ENCODE measurements around the gene TMEM238. TPM values are rescaled to one million over a fixed set of nuclear protein-coding genes. Genes with fewer than 3 reads are reported as not detected.
"Not testable (repeated sequence)": the region's sequence is repeated elsewhere in the genome, so short reads cannot be mapped to it uniquely, and the experiment has no call there.

Gene TMEM238
- total RNA-seq, 2 donors from 2014 or later = 7.2 to 11.5 TPM

DNA sequence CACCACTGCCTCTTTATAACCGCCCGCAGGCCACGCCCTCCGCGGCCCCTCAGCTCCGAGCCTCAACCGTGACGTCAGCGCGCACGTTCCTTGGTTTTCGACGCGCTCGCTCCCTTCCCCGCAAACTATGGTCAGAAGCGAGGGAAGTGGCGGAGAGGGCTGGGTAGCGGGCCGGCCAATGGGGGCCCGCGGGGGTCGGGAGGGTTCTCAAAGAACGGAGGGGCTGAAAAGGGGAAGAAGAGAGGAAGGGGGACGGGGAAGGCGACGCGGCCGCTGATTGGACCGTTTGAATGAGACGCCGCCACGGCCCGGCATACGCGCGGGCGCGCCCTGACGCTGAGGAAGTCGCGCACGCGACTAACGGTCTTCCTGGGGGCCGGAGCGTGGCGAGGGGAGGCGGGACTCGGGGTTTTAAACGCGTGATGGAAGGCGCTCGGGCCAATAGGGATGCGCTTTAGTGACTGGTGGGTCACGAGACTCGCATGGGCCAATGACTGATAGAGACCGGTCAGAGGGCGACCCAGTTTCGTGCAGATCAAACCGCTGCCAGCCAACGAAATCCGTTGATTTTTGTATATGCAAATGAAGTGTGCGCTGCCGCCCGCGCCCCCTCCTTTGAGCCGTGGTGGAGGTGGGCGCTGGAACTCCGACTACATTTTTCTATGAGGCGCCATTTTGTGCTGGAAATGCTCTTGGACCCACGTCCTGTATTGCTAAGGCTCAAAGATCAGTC lies 23.9 kb upstream of the TMEM238 start:
- Mint-ChIP-seq H3K27ac (peak overlapping the region; percentile 98), H3K36me3 (ENCODE audit: low read depth) (peaks cover 53% of the 10 kb centered on the region), H3K4me3 (peak overlapping the region; percentile 97), H3K4me1 (peaks cover 14% of the 10 kb centered on the region), H3K27me3 (no peaks in the 10 kb centered on the region), H3K9me3 (no peaks in the 10 kb centered on the region)
- ATAC-seq (replicated peaks) = peak; percentile 94

DNA sequence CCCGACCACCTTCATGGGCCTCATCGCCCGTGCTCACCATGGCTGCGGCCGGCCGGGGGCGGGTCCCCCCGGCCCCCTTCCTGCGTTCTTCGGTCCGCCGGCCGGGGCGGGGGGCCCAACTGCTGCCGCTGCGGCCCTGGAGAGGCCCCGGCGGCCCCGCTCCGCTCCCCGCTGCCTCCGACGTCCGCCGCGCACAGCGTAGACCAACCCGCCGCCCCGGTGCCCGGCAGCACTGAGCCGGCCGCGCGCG lies 23.4 kb upstream of the TMEM238 start, which contains the start of gene UBE2S:
UBE2S (minus strand) TSS at position 239 of the 250 bp plus-strand sequence; CDS start at position 40, 199 bp downstream.
- not testable (repeated sequence) for ATAC-seq (replicated peaks); H3K27me3 Mint-ChIP-seq; H3K9me3 Mint-ChIP-seq
- Mint-ChIP-seq H3K4me3 (peak within 1 kb of the TSS; percentile 97), H3K36me3 (ENCODE audit: low read depth) (peaks cover 57% of the 10 kb centered on the region), H3K4me1 (peaks cover 14% of the 10 kb centered on the region), H3K27ac (peak within 1 kb of the TSS; percentile 98)

DNA sequence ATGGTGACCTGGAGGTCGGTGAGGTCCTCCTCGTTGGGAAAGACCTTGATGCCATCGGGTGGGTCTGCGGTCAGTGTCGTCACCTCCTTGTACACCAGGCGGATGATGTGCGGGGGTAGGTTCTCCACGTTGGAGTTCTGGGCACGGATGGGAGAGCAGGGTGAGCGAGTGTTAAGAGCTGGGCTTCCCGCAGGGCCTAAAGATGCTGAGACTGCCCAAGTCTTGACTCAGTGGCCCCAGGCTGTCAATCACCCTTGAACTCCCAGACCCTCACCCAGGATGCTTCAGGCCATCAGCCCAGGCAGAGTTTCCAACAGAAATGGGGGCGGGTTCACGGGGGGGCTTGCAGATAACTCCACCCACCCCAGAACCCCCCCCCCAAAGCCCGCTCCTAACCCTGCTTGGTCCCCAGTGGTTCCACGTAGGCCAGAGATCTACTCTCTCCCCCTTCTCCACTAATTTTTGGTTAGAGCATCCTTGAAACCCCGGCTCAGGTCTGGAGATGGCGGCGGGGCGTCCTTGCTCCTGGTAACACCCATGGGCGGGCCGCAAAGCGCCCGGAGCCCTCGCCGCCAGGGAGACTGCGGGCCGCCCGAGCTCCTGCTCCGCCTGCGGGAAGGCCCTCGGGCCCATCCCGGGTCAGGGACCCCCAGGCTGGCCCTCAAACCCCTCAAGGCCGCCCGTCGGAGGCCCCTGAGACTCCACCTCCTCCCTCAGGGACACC lies 22.9 kb upstream of the TMEM238 start:
- Mint-ChIP-seq H3K27me3 (no peaks in the 10 kb centered on the region), H3K4me3 (peak overlapping the region; percentile 97), H3K36me3 (ENCODE audit: low read depth) (peaks cover 62% of the 10 kb centered on the region), H3K4me1 (peaks cover 14% of the 10 kb centered on the region), H3K27ac (peak overlapping the region; percentile 98), H3K9me3 (no peaks in the 10 kb centered on the region)
- peak; percentile 2 for ATAC-seq (replicated peaks)

DNA sequence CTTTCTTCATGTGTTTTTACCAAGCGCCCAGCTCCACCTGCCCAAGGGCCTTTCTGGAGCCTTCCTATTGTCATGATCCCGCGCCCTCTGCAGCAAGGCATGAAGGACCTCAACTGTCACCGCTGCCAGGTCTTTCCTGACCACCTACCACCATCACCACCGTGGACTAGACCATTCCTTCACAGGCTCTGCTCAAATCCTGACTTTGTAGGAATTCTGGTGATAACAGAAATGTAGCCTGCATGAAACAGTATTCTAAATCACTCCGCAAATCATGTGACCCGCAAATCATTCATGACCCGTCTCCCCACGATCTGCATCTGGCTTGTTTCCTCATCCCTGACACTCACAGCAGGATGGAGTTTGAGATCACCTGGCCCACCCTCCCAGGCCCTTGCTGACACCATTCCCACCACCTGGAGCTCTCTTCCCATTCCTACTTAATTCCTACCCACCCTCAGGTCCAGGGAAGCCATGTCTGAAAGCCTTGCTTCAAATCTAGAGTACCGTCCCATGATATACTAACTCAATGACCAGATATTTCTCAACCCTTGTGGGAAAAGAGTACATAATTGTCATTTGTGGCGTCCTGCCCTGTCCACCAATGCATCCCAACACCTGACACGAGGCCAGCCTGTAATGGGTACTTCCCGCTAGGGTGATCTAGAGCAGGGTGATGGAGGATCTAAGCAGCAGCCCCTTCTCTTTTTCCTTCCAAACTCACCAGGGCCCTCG lies 22.2 kb upstream of the TMEM238 start:
- Mint-ChIP-seq H3K4me1 (peaks cover 14% of the 10 kb centered on the region), H3K27me3 (no peaks in the 10 kb centered on the region), H3K36me3 (ENCODE audit: low read depth) (peaks cover 67% of the 10 kb centered on the region), H3K9me3 (no peaks in the 10 kb centered on the region), H3K27ac (peak overlapping the region; percentile 90), H3K4me3 (peak overlapping the region; percentile 97)
- ATAC-seq (replicated peaks) = no peak

DNA sequence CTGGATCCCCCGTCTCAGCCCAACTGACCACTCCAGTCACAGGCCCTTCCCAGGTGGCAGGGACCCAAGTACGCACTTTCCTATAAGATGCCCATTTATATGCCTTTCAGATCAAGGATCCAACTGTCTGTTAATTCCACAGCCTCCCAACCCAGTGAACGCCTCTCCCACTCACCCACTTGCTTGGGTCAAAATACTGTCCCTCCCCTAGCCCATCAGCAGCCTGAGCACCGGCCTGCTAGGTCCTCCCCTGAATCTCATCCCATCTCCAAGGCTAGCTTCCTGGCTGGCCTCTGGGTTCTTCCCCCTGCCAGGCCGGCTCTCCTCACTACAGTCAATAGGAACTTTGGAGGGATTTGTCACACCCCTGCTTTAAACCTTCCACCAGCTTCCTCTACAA lies 21.5 kb upstream of the TMEM238 start:
- H3K36me3 Mint-ChIP-seq (ENCODE audit: low read depth) = peaks cover 72% of the 10 kb centered on the region
- H3K4me1 Mint-ChIP-seq = peaks cover 14% of the 10 kb centered on the region
- H3K9me3 Mint-ChIP-seq = no peaks in the 10 kb centered on the region
- ATAC-seq (replicated peaks) = no peak
- peak overlapping the region; percentile 97 for H3K4me3 Mint-ChIP-seq
- no peaks in the 10 kb centered on the region for H3K27me3 Mint-ChIP-seq
- H3K27ac Mint-ChIP-seq = peak overlapping the region; percentile 90

DNA sequence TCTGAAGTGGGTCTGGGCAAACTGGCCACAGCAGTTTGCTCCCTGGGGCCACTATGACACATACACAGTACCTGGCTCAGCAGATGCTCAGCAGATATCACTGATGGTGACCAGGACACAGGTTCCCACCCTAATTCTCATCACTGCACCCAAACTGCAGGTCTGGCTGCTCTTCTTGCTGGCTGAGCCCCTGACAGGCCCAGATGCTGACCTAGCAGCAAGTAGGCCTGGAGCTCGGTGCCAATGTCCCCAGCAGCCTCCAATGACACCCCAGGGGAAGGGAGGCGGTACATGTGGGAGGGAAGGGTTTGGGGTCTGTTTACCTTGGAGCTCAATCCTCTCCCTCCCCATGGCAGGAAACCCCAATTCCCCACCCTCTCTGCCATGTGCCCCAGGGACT lies 18.4 kb upstream of the TMEM238 start:
- Mint-ChIP-seq H3K4me1 (peaks cover 23% of the 10 kb centered on the region), H3K27ac (no peak overlapping the region), H3K36me3 (ENCODE audit: low read depth) (peaks cover 70% of the 10 kb centered on the region), H3K4me3 (no peak overlapping the region), H3K27me3 (no peaks in the 10 kb centered on the region), H3K9me3 (no peaks in the 10 kb centered on the region)
- ATAC-seq (replicated peaks) = no peak

DNA sequence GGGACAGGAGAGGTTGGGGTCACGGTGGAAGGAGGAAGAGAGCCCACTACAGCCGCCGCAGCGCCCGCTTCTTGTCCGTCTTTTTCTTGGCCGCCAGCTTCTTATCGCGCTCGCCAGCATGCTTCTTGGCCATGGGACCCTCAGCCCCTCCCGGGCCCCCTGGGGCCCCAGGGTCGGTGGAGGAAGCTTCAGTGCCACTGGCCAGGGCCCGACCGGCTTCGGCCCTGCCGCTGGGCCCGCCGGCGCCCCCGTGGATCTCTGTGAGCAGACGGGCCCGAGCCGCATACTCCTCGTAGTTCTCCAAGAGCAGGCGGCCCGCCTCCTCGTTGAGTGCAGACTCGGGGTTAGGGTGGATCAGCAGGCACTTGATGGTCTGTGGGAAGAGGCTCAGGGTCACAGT lies 17.3 kb upstream of the TMEM238 start:
- H3K27me3 Mint-ChIP-seq; H3K27ac Mint-ChIP-seq; H3K9me3 Mint-ChIP-seq; ATAC-seq (replicated peaks); H3K4me3 Mint-ChIP-seq: not testable (repeated sequence)
- Mint-ChIP-seq H3K4me1 (peaks cover 20% of the 10 kb centered on the region), H3K36me3 (ENCODE audit: low read depth) (peaks cover 59% of the 10 kb centered on the region)

DNA sequence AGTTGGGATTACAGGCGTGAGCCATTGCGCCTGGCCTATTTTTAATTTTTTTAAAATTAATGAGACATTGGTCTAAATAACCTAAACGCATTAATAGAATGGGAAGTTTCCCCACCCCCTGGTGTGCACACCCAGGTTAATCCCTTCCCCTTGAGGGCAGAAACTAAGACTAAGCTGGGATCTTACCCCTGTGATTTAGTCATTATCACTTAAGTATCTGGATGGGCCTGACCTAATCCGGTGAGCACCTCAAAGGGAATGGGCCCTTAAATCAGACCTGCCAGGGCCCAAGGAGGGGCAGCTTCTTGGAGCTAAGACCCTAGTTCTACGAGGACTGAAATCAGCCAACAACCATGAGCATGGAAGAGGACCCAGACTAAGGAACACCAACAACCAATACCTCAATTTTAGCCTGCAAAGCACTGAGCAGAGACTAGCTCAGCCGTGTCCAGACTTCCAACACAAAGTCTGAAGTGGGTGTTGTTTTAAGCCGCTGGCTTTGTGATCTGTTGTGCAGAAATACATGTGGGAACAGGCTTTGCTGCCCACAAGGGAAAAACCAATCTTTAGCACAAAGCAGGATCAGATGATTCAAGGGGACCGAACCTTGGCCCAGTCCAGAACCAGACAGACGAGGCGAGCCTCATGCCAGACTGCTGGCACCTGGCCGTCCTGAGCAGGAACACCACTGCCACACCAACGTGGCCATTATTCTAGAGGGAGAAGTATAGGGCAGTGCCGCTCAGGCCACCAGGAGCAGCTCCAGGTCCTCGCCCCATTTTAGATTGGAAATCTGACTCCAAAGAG lies 16.4 kb upstream of the TMEM238 start:
- no peaks in the 10 kb centered on the region for H3K9me3 Mint-ChIP-seq
- peaks cover 11% of the 10 kb centered on the region for H3K4me1 Mint-ChIP-seq
- H3K27me3 Mint-ChIP-seq = no peaks in the 10 kb centered on the region
- H3K27ac Mint-ChIP-seq = no peak overlapping the region
- no peak overlapping the region for H3K4me3 Mint-ChIP-seq
- no peak for ATAC-seq (replicated peaks)
- H3K36me3 Mint-ChIP-seq (ENCODE audit: low read depth) = peaks cover 50% of the 10 kb centered on the region

DNA sequence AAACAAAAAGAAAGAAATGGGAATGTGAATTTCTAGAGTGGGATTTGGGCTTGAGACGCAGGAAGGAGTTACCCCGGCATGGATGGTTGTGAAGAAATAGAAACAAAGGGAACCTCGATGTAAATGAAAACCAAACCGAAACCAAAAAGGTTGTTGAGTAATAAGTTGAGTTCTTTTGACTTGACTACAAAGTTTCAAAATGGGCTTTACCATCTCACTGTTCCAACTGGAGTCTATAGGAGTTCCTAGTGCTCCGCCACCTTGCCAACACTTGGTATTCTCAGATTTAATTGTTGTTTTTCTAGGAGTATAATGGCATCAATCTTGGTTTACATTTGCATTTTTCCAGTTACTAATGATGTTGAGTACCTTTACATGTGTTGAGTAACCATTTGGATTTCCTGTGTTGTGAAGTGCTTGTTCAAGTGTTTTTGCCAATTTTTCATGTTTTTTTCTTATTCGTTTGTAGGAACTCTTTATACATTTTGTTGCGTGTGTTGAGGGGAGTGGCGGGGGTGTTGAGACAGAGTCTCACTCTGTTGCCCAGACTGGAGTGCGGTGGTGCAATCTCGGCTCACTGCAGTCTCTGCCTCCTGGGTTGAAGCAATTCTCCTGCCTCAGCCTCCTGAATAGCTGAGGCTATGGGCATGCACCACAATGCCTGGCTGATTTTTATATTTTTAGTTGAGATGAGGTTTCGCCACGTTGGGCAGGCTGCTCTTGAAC lies 14.3 kb upstream of the TMEM238 start:
- no peaks in the 10 kb centered on the region for H3K27me3 Mint-ChIP-seq
- peaks cover 9% of the 10 kb centered on the region for H3K4me1 Mint-ChIP-seq
- peak overlapping the region; percentile 81 for H3K27ac Mint-ChIP-seq
- H3K4me3 Mint-ChIP-seq = peak overlapping the region; percentile 62
- ATAC-seq (replicated peaks) = peak; percentile 92
- H3K9me3 Mint-ChIP-seq = no peaks in the 10 kb centered on the region
- peaks cover 28% of the 10 kb centered on the region for H3K36me3 Mint-ChIP-seq (ENCODE audit: low read depth)

DNA sequence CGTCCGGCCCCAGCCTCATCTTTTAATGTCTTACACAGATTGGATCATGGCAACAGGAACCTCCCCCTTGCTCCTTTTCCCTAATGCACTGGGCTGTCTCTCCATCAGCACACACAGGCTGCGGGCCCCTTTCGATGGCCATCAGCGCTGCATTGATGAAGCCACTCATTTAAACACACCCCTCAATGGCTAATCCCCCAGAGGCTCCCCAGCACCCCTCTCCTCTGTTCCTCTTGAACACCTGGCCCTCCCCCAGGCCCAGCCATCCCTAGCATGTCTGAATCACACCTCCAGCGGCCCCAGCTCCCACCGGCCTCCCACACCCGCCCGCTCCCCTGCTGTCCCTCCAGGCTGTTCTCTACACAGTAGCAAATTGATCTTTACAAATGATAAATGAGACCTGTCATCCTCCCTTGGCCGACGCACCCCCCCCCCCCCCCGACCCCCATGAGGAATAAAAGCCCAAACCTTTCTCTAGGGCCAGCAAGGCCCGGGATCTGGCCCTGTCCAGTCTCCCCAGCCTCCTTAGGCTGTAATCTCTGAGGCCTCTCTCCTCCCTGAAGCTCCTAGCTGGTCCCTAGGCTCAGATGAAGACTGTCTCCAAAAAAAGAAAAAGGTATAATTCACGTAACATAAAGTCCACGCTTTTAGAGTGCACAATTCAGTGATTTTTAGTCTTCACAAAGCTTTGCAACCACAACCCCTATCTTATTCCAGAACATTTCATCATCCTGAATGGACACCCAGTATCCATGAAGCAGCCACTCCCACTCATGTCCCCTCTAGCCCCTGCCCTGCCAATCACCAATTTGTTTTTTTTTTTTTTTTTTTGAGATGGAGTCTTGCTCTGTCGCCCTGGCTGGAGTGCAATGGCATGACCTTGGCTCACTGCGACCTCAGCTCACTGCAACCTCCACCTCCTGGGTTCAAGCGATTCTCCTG lies 9.0 kb upstream of the TMEM238 start:
- Mint-ChIP-seq H3K36me3 (ENCODE audit: low read depth) (peaks cover 42% of the 10 kb centered on the region), H3K27ac (no peak overlapping the region), H3K4me1 (peaks cover 13% of the 10 kb centered on the region), H3K4me3 (no peak overlapping the region), H3K9me3 (no peaks in the 10 kb centered on the region), H3K27me3 (no peaks in the 10 kb centered on the region)
- ATAC-seq (replicated peaks) = no peak

DNA sequence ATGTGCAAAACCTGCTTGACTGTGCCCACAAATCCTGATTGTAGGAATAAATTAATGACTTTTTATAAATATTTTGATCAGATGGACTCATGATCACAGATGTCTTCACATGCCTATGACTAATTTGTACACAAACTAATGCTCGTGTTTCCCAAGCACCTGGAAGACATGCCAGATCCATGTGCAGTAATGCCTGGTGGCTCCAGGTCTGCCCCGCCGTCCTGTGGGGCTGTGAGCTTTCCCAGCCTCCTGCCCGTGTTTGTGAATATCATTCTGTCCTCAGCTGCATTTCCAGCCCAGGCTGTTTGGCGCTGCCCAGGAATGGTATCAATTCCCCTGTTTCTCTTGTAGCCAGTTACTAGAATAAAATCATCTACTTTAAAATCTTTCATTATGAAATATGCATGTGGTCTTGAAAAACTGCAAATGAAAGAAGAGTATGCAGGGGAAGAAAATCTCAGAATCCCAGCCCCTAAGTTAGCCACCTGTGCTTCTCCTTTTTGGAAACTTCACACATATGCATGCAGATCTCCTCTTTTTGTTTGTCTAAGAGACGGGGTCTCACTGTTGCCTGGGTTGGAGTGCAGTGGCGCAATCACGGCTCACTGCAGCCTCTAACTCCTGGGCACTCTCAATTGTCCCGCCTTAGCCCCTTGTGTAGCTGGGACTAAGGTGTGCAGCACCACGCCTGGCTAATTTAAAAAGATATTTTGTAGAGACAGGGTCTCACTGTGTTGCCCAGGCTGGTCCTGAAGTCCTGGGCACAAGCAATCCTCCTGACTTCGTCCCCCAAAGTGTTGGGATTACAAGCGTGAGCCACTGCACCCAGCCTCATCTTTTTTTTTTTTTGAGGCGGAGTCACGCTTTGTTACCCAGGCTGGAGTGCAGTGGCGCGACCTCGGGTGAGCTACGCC lies 7.9 kb upstream of the TMEM238 start:
- Mint-ChIP-seq H3K27ac (no peak overlapping the region), H3K4me3 (no peak overlapping the region), H3K27me3 (no peaks in the 10 kb centered on the region), H3K36me3 (ENCODE audit: low read depth) (peaks cover 54% of the 10 kb centered on the region), H3K9me3 (no peaks in the 10 kb centered on the region), H3K4me1 (peaks cover 10% of the 10 kb centered on the region)
- no peak for ATAC-seq (replicated peaks)

DNA sequence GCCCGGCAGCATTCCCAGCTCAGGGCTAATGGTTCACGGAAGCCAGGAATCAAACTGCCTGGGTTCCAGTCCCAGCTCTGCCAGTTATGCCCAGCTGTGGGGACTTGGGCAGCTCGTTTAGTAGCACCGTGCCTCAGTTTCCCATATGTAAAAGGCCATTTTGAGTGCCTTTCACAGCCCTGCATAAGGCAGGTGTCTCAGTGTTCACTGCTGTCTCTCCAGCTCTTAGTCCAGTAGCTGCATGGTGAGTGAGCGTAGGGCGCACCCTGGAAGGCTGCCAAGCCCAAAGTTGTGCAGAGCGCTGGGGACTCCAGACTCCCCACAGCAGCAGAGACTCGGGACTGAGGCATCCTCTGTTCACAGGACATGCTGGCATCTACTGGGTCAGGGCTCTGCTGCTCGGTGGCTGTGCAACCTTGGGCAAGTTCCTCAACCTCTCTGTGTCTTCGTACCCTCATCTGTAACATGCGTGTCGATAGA lies 7.1 kb upstream of the TMEM238 start:
- Mint-ChIP-seq H3K4me1 (peaks cover 14% of the 10 kb centered on the region), H3K9me3 (no peaks in the 10 kb centered on the region), H3K36me3 (ENCODE audit: low read depth) (peaks cover 61% of the 10 kb centered on the region), H3K27me3 (no peaks in the 10 kb centered on the region), H3K27ac (peak overlapping the region; percentile 75), H3K4me3 (no peak overlapping the region)
- ATAC-seq (replicated peaks) = no peak
